ENCODE data around the gene GPNMB. TPM values are rescaled to one million over a fixed set of nuclear protein-coding genes. Genes with fewer than 3 reads are reported as not detected.

Gene GPNMB
- total and polyA plus RNA-seq, 2 of the 13 experiments (the other 11 are each of a cell fraction or from before 2014, with no cell fraction given), result 1.1 to 1.6 TPM

DNA sequence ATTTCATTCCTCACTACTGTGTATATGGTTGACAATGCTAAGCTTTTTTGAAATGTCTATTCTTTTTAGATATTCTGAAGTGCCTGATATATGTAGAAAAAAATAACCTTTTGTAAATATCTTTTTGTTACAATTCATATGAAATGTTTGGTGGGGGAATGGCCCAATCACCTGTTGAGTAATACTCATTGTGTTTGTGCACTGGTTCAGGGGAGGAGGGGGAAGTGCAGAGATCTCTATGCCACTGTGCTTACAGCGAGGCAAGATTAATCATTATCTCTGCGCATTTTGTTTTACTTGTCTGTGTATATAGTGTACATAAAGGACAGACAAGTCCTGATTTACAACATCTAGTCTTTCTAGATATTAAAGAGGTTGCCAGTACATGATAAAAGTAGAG, 39.6 kb upstream of the GPNMB start (continued):
- no peak for TF ChIP-seq SRSF9 (IDR thresholded peaks at IDR 0.05; ENCODE audit: borderline replicate concordance, insufficient read depth, low read depth, low read length, poor library complexity, severe bottlenecking)
- TF ChIP-seq ELF4 (CRISPR knock-in tag; IDR thresholded peaks at IDR 0.05; ENCODE audit: borderline replicate concordance), result no peak
- no peak for TF ChIP-seq ZNF562 (CRISPR knock-in tag; IDR thresholded peaks at IDR 0.05; ENCODE audit: borderline replicate concordance)
- TF ChIP-seq, protein P1, sequence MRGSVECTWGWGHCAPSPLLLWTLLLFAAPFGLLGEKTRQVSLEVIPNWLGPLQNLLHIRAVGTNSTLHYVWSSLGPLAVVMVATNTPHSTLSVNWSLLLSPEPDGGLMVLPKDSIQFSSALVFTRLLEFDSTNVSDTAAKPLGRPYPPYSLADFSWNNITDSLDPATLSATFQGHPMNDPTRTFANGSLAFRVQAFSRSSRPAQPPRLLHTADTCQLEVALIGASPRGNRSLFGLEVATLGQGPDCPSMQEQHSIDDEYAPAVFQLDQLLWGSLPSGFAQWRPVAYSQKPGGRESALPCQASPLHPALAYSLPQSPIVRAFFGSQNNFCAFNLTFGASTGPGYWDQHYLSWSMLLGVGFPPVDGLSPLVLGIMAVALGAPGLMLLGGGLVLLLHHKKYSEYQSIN (CRISPR knock-in tag; IDR thresholded peaks at IDR 0.05; ENCODE audit: borderline replicate concordance), result no peak
- no peak for TF ChIP-seq MTA1 (CRISPR knock-in tag; IDR thresholded peaks at IDR 0.05; ENCODE audit: borderline replicate concordance)
- no peak for TF ChIP-seq SALL2 (CRISPR knock-in tag; IDR thresholded peaks at IDR 0.05)
- no peak for TF ChIP-seq FOXK1 (CRISPR knock-in tag; IDR thresholded peaks at IDR 0.05; ENCODE audit: borderline replicate concordance, low read depth)
- TF ChIP-seq FOXM1 (CRISPR knock-in tag; IDR thresholded peaks at IDR 0.05), result no peak
- TF ChIP-seq, protein P2, sequence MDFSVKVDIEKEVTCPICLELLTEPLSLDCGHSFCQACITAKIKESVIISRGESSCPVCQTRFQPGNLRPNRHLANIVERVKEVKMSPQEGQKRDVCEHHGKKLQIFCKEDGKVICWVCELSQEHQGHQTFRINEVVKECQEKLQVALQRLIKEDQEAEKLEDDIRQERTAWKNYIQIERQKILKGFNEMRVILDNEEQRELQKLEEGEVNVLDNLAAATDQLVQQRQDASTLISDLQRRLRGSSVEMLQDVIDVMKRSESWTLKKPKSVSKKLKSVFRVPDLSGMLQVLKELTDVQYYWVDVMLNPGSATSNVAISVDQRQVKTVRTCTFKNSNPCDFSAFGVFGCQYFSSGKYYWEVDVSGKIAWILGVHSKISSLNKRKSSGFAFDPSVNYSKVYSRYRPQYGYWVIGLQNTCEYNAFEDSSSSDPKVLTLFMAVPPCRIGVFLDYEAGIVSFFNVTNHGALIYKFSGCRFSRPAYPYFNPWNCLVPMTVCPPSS (IDR thresholded peaks at IDR 0.05), result no peak

DNA sequence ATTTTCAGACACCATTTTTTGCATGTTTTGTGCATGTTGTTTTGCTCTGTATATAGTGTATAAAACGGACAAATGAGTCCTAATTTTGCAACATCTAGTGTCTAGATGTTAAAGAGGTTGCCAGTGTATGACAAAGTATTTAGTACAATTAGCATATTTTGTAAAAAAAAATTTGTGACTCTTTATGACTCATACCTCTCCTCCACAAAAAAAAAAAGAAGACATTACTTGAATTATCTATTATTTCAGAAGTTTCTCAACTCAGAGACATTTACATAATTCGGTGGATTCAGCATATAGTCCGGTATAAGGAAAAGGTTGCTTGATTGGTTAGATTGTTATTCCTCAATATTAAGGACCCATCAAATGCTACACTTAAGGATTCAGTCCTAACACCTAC, 38.7 kb upstream of the GPNMB start:
- Histone ChIP-seq H3K27ac (ENCODE audit: extremely low read length, insufficient read depth, low read length) (no peak overlapping the region), H3K9me3 (ENCODE audit: low read length) (no peaks in the 10 kb centered on the region), H3K36me3 (replicated peaks in 1 of 2; ENCODE audit: control insufficient read depth in 1 of 2, insufficient read depth in 2 of 2, low read length in 2 of 2) (peaks cover 0 to 1% of the 10 kb centered on the region in 2 experiments; a peak in 1 of 5 replicates), H3K4me1 (ENCODE audit: insufficient read depth, low read length) (peaks cover 36% of the 10 kb centered on the region), H4K20me1 (ENCODE audit: insufficient read depth, low read length) (no peaks in the 10 kb centered on the region), H3K4me3 (replicated peaks in 1 of 3; ENCODE audit: insufficient read depth in 1 of 3, low read depth in 2 of 3, low read length in 3 of 3) (no peak overlapping the region), H3K27me3 (ENCODE audit: control insufficient read depth in 1 of 2, insufficient read depth in 2 of 2, low read length in 2 of 2) (0 out of 5 replicates have a peak, but pooled peaks cover 0 to 3% of the 10 kb centered on the region in 2 experiments), H3K4me2 (ENCODE audit: low read depth, low read length) (no peak overlapping the region), H3K79me2 (ENCODE audit: insufficient read depth, low read length) (no peaks in the 10 kb centered on the region), H3K9ac (ENCODE audit: insufficient read depth, low read depth, low read length) (no peak overlapping the region), H2AFZ (ENCODE audit: low read length) (no peak overlapping the region)
- BruUV-seq (replicated peaks), result no TSS peak
- in situ Hi-C loops (cut with HindIII; ENCODE audit: extremely low pct_ligation_motif_present, low pct_unique_long_range_greater_than_20kb), result no loop called here
- ATAC-seq (no peak), DNase-seq (ENCODE audit: low spot score) (no peak), FAIRE-seq (no peak)
- no peak for TF ChIP-seq HMG20B (CRISPR knock-in tag; conservative IDR thresholded peaks at IDR 0.05)
- TF ChIP-seq ZNF7 (CRISPR knock-in tag; IDR thresholded peaks at IDR 0.05), result no peak
- TF ChIP-seq PTBP1 (IDR thresholded peaks at IDR 0.05; ENCODE audit: low read depth, low read length, poor library complexity, severe bottlenecking), result no peak
- TF ChIP-seq RFXAP (CRISPR knock-in tag; IDR thresholded peaks at IDR 0.05; ENCODE audit: borderline replicate concordance), result no peak
- no peak for TF ChIP-seq GPN1 (CRISPR knock-in tag; IDR thresholded peaks at IDR 0.05; ENCODE audit: borderline replicate concordance)
- ChIA-PET POLR2A (no interaction called here), CTCF (ENCODE audit: low intra/inter-chr PET ratio, low total read pairs) (no interaction called here)
- 51% methylated on average over 3 of the region's 3 CpGs for WGBS (ENCODE audit: low lambda C conversion rate)
- intact Hi-C loops (cut with micrococcal nuclease; ENCODE audit: unreplicated experiment), result no loop called here

Measured in HepG2 (cell line).